HL-60 (cell line): ENCODE data around the gene RUNX2.

Source experiments
- CTCF ChIP-seq: IDR thresholded peaks from one replicate; pipeline ENCODE4 v1.5.1; 2011; ENCODE audit warnings: low read length, control low read depth, inconsistent platforms; ENCODE audit not compliant: insufficient read depth
- GABPA ChIP-seq: IDR thresholded peaks from 2 replicates; pipeline ENCODE4 v1.6.1; 2012; ENCODE audit warnings: low read depth
- POLR2AphosphoS5 ChIP-seq: IDR thresholded peaks from 2 replicates; pipeline ENCODE4 v1.6.1; 2012; ENCODE audit warnings: low read depth

DNA sequence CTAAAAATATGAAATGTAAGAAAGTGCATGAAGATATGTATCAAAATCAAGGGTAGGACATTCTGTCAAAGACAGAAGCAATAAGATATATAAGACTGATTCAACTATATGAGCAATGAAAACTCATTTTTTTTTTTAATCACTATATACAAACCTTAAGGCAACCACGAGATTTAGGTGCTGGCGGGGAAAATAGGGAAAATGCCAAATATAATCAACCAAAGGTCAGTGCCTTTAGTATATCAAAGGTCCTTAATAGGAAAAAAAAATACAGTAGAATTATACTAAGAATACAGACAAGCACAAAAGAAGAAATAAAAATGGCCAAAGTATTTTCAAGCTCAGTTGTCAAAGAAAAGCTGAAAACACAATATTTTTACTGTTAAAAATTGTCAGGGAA, 25.5 kb downstream of the RUNX2 start:
- no peak for TF ChIP-seq CTCF
- TF ChIP-seq GABPA = no peak
- no peak for TF ChIP-seq POLR2AphosphoS5
